Measurements from ENCODE around the gene TMEM74B.
"Not testable (repeated sequence)": the region's sequence is repeated elsewhere in the genome, so short reads cannot be mapped to it uniquely, and the experiment has no call there.

The TMEM74B gene

DNA sequence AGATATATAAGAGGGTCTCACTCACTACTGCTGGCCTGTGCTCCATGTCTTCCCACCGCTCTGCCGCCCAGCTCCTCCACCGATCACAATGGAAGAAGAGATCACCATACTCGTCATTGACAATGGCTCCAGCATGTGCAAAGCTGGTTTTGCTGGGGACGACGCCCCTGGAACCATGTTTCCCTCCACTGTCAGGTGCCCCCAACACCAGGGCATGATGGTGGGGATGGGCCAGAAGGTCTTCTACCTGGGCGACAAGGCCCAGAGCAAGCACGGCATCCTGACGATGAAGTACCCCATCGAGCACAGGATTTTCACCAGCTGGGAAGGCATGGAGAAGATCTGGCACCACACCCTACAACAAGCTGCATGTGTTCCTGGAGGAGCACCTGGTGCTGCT lies 24.3 kb downstream of the TMEM74B start:
- no peak overlapping the region for H3K4me3 ChIP-seq (ENCODE audit: low read depth, low read length)
- DNase-seq (ENCODE audit: low read depth) = no peak
- TF ChIP-seq, protein P1, sequence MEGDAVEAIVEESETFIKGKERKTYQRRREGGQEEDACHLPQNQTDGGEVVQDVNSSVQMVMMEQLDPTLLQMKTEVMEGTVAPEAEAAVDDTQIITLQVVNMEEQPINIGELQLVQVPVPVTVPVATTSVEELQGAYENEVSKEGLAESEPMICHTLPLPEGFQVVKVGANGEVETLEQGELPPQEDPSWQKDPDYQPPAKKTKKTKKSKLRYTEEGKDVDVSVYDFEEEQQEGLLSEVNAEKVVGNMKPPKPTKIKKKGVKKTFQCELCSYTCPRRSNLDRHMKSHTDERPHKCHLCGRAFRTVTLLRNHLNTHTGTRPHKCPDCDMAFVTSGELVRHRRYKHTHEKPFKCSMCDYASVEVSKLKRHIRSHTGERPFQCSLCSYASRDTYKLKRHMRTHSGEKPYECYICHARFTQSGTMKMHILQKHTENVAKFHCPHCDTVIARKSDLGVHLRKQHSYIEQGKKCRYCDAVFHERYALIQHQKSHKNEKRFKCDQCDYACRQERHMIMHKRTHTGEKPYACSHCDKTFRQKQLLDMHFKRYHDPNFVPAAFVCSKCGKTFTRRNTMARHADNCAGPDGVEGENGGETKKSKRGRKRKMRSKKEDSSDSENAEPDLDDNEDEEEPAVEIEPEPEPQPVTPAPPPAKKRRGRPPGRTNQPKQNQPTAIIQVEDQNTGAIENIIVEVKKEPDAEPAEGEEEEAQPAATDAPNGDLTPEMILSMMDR (IDR thresholded peaks at IDR 0.05; ENCODE audit: control insufficient read depth, extremely low read depth, insufficient read depth) = no peak

DNA sequence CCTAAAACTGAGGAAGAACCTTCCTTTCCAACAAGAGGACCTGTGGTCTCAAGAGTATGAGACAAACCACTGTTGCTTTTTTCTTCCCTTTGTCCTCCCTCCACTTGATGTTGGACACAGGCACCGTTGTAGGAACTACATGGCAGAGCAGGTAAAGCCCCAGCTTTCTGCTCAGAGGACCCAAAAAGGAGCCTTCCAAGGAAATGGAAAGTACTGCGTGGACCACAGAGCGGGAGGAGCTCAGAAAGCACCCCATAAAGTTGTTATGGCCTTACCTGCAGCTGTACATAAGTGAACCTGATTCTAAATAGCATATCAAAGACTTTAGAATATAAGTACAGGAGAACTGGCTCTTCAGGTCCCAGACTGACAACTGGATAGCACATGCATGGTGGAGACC lies 29.4 kb downstream of the TMEM74B start:
- TF ChIP-seq, protein P1 (IDR thresholded peaks at IDR 0.05; ENCODE audit: control insufficient read depth, extremely low read depth, insufficient read depth) = no peak
- H3K4me3 ChIP-seq (ENCODE audit: low read depth, low read length) = no peak overlapping the region
- no peak for DNase-seq (ENCODE audit: low read depth)

DNA sequence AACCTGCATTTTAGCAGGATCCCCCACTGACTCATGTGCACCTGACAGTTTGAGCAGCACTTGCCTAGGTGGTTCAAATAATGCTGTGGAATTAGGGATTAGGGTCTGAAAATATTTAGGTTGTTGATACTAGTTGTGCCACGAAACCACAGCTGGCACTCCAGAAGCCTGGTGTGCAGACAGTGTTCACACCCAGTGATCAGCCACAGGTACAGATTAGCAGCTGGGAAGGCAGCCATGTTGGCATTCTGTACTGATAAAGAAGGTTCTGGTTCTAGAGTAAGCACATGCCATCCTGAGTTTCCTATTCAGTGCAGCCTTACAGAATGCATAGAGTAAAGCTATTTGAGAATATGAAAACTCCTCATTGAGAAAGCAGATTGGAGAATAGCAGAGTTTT lies 30.1 kb downstream of the TMEM74B start:
- no peak overlapping the region for H3K4me3 ChIP-seq (ENCODE audit: low read depth, low read length)
- no peak for DNase-seq (ENCODE audit: low read depth)
- TF ChIP-seq, protein P1 (IDR thresholded peaks at IDR 0.05; ENCODE audit: control insufficient read depth, extremely low read depth, insufficient read depth) = no peak

DNA sequence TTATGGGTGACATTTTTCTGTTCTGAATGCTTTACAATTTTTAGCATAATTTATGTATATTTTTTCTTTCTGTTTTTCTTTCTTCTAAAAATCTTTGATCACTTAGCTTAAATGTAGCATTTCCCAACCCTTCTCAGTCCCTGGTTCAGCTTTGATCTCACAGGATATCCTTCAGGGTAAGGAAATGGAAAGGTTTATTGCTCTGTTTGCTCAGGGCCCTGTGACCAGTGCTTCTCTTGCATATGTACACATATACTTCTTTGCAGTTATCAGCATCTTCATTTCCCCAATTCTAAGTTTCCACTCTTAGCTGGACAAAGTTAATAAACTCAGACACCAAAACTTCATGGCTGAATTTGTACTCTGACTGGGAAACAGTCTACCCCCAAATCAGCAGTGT lies 30.6 kb downstream of the TMEM74B start:
- TF ChIP-seq, protein P1 (IDR thresholded peaks at IDR 0.05; ENCODE audit: control insufficient read depth, extremely low read depth, insufficient read depth) = no peak
- H3K4me3 ChIP-seq (ENCODE audit: low read depth, low read length) = no peak overlapping the region
- DNase-seq (ENCODE audit: low read depth) = no peak

DNA sequence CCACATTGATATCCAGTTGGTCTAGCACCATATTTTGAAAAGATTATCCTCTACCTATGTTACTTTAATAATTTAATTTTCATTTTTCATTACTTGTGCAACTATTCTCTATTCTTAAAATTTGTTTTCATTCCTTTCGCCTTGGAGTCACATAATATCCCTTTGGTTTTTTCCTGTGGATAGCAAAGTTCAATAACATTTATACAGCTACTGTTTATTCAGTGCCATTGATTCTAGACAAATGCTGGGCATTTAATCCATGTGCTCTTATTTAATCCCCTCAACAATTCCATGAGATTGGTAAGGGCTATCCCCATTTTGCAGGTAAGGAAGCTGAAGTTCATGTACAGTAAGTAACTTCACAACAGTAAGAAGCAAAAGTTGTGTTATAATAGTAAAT lies 33.8 kb downstream of the TMEM74B start:
- TF ChIP-seq, protein P1 (IDR thresholded peaks at IDR 0.05; ENCODE audit: control insufficient read depth, extremely low read depth, insufficient read depth) = no peak
- no peak for DNase-seq (ENCODE audit: low read depth)
- no peak overlapping the region for H3K4me3 ChIP-seq (ENCODE audit: low read depth, low read length)

DNA sequence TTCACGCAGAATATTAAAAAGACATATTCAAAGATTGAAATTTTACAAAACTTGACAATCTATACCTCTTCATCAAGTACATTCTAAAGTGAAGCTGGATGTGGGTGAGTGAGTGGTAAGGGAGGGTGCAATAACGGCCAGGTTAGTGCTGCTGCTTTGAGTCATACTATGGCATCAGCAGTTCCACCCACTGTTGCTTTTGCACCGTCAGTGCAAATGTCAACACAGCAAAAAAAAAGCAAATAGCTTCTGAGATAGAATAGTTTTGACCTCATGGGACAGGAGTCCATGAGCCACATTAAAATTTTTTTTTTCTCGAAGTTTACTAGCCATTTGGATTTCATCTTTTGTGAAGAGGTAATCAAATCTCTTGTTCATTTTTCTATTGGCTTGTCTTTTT lies 34.6 kb downstream of the TMEM74B start:
- no peak overlapping the region for H3K4me3 ChIP-seq (ENCODE audit: low read depth, low read length)
- no peak for DNase-seq (ENCODE audit: low read depth)
- TF ChIP-seq, protein P1 (IDR thresholded peaks at IDR 0.05; ENCODE audit: control insufficient read depth, extremely low read depth, insufficient read depth) = no peak

DNA sequence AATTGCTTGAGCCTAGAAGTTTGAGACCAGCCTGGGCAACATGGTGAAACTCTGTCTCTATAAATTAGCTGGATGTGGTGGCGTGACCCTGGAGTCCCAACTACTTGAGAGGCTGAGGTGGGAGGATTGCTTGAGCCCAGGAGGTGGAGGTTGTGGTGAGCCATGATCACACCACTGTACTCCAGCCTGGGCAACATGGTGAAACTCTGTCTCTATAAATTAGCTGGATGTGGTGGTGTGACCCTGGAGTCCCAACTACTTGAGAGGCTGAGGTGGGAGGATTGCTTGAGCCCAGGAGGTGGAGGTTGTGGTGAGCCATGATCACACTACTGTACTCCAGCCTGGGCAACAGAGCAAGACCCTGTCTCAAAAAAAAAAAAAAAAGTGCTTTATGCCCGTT lies 35.0 kb downstream of the TMEM74B start:
- H3K4me3 ChIP-seq (ENCODE audit: low read depth, low read length); DNase-seq (ENCODE audit: low read depth): not testable (repeated sequence)

DNA sequence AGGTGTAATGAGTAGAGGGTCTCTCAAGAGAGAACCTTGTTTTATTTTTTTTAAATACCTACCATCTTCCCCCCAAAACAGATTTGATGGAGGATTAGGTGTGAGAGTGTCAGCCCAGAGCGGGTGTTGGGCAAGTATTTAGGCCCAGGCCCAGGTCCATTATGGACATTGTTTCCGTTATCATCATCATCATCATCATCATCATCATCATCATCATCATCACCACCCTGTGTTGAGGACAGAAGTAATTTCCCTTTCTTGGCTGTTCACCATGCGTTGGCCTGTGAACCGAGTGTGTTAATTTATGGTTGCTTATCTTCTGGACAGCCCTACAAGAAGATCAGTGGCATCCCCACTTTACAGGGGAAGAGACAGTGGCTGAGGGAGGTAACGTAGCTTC lies 37.8 kb downstream of the TMEM74B start:
- no peak for DNase-seq (ENCODE audit: low read depth)
- no peak overlapping the region for H3K4me3 ChIP-seq (ENCODE audit: low read depth, low read length)
- TF ChIP-seq, protein P1 (IDR thresholded peaks at IDR 0.05; ENCODE audit: control insufficient read depth, extremely low read depth, insufficient read depth) = no peak

Measured in LNCaP clone FGC (cell line).